Spleen (tissue), 7 donors: ENCODE results near the gene DTX4.

Experiments
- CTCF ChIP-seq, 11 experiments: fragments of 200-600 bp in 7 of 11; fragments of 450-650 bp in 4 of 11; sonication (generic) in 4 of 11; IDR thresholded peaks in 8 of 11; conservative IDR thresholded peaks in 3 of 11; 1 replicate in 7 of 11; 2 replicates in 4 of 11; pipeline versions ENCODE4 v1.4.0 to v1.8.0; 2016 to 2021; ENCODE audit warnings: antibody characterized with exemption in 11 of 11, inconsistent platforms in 4 of 11, mild to moderate bottlenecking in 1 of 11
- POLR2A ChIP-seq, 3 donors: fragments of 450-650 bp; IDR thresholded peaks; one replicate each; pipeline ENCODE4 v1.5.1; 2017; ENCODE audit warnings: antibody characterized with exemption in 3 of 3, mild to moderate bottlenecking in 1 of 3
- POLR2AphosphoS5 ChIP-seq, 3 donors: sonication (generic); formaldehyde crosslinking; IDR thresholded peaks; one replicate each; pipeline ENCODE4 v1.5.1; 2017; ENCODE audit warnings: antibody characterized with exemption in 3 of 3
- donor health status: DM: no; HTN: no; CAD: no; lungs with moderate emphysema.
- donor health status: DM: no; HTN: no; CAD: no.
- donor health status: DM: no; HTN: no; CAD: no.

DNA sequence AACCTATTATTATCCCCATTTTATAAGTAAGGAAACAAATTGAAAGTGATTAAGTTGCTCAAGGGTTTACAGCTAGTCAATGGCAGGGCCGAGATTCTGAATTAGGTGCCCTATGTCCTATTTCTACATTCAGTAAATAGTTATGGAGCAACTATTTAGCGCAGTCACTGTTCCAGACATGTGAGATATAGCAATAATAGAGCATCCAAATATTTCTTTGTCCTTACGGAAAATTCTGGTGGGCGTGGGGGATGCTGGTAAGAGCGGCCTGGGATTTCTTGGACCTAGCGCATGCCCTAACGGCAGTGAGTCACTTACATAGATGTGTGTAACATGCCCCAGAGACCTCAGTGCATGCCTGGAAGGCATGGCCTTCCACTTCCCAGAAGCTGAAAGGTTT, 4.4 kb downstream of the DTX4 start:
- no peak for TF ChIP-seq POLR2A (IDR thresholded peaks at IDR 0.05)
- TF ChIP-seq POLR2AphosphoS5 (IDR thresholded peaks at IDR 0.05), result no peak
- TF ChIP-seq CTCF (IDR thresholded peaks at IDR 0.05 in 8 of 11, conservative IDR thresholded peaks at IDR 0.05 in 3 of 11), result no peak
